MM.1S (cell line): ENCODE results near the gene ATP6V1F.

Source experiments
- EZH2 ChIP-seq: fragments of 300-600 bp; sonication (generic); optimal IDR thresholded peaks from 2 replicates; pipeline ENCODE3; 2017; ENCODE audit warnings: low read depth, mild to moderate bottlenecking, antibody characterized with exemption, low read length, mixed read lengths
- EZH2phosphoT487 ChIP-seq: fragments of 300-600 bp; sonication (generic); IDR thresholded peaks from 2 replicates; pipeline ENCODE4 v1.6.1; 2018; ENCODE audit warnings: antibody characterized with exemption, low read length
- TF ChIP-seq, protein P1 (sequence below): fragments of 300-600 bp; sonication (generic); IDR thresholded peaks from 2 replicates; pipeline ENCODE4 v1.5.1; 2016; ENCODE audit warnings: antibody characterized with exemption, low read length, mixed read lengths

DNA sequence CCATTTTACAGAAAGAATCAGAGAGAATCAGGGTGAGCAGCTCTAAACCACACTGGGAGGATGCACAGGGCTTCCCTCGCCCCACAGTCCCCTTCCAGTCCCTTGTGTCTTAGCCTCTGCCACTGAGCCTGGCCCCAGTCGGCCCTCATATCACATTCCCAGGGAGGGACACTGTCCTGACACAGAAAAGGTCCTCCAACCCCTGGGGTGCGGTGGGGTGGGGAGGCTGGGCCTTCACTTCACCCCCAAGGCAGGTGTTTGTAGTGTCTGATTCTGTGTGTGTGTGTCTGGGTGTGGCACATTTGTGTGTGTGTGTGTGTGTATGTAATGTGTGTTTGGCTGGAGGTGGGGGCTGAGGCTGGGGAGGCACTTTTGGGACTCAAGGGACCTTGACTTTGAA, 49.6 kb downstream of the ATP6V1F start:
- TF ChIP-seq, protein P1, sequence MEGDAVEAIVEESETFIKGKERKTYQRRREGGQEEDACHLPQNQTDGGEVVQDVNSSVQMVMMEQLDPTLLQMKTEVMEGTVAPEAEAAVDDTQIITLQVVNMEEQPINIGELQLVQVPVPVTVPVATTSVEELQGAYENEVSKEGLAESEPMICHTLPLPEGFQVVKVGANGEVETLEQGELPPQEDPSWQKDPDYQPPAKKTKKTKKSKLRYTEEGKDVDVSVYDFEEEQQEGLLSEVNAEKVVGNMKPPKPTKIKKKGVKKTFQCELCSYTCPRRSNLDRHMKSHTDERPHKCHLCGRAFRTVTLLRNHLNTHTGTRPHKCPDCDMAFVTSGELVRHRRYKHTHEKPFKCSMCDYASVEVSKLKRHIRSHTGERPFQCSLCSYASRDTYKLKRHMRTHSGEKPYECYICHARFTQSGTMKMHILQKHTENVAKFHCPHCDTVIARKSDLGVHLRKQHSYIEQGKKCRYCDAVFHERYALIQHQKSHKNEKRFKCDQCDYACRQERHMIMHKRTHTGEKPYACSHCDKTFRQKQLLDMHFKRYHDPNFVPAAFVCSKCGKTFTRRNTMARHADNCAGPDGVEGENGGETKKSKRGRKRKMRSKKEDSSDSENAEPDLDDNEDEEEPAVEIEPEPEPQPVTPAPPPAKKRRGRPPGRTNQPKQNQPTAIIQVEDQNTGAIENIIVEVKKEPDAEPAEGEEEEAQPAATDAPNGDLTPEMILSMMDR: no peak
- no peak for TF ChIP-seq EZH2phosphoT487
- TF ChIP-seq EZH2: no peak
